K562 (cell line): ENCODE measurements around the gene PCDHGB1. TPM values are rescaled to one million over a fixed set of nuclear protein-coding genes. Genes with fewer than 3 reads are reported as not detected.
"Not testable (repeated sequence)": the region's sequence is repeated elsewhere in the genome, so short reads cannot be mapped to it uniquely, and the experiment has no call there.

Source experiments
- ATAC-seq: fragments of 200-7000 bp; cut with Tn5 transposase; 3 replicates; pipeline ENCODE4 v1.9.1; 2020; ENCODE audit warnings: moderate library complexity
- BruUV-seq: library from RNA; stranded (reverse); fragments of 400-500 nt; replicated peaks from 2 replicates; lab custom pipeline; 2021; lab: Mats Ljungman, UMichigan
- CTCF ChIA-PET: fragments of 300-600 bp; formaldehyde crosslinking; extraction: SDS; loops from one replicate; lab custom pipeline; 2021; ENCODE audit warnings: low intra/inter-chr PET ratio; lab: Yijun Ruan, JAX
- POLR2A ChIA-PET: fragments of 300-600, 350-650 bp; sonication (Branson Sonifier 250); formaldehyde crosslinking; extraction: SDS; loops from one replicate; lab custom pipeline; 2021; ENCODE audit warnings: antibody characterized with exemption, inconsistent platforms; lab: Yijun Ruan, JAX
- DNase-seq, 4 experiments: peaks; one replicate each; pipeline versions ENCODE4 v3.0.0 to v3.0.0-alpha.2; 2011 to 2018; ENCODE audit warnings: low spot score in 3 of 4, mixed read lengths in 3 of 4; ENCODE audit errors: extremely low read depth in 1 of 4
- FAIRE-seq: peaks from 2 replicates; lab custom pipeline; 2011; peaks lifted over from hg19 to GRCh38; lab: Jason Lieb, UNC
- H2AFZ ChIP-seq: 2 replicates; pipeline ENCODE4 v1.6.0; 2011; ENCODE audit warnings: low read depth, low read length, control low read depth, inconsistent platforms
- H3K27ac ChIP-seq: fragments of 200-600 bp; 3 replicates; pipeline ENCODE4 v1.8.0; 2011; ENCODE audit warnings: low read depth, mild to moderate bottlenecking, control low read depth, inconsistent platforms, low read length, moderate library complexity, mixed read lengths; ENCODE audit errors: extremely low read depth
- H3K27me3 ChIP-seq, 2 experiments: fragments of 300-600 bp in 1 of 2; 2 replicates in 1 of 2; 3 replicates in 1 of 2; pipeline versions ENCODE4 v1.6.0 to v1.8.0; 2011; ENCODE audit warnings: inconsistent platforms in 2 of 2, low read length in 2 of 2, mild to moderate bottlenecking in 1 of 2, mixed read lengths in 1 of 2, moderate library complexity in 1 of 2; ENCODE audit not compliant: control insufficient read depth in 2 of 2, insufficient read depth in 2 of 2
- H3K36me3 ChIP-seq: fragments of 300-600 bp; 3 replicates; pipeline ENCODE4 v1.8.0; 2011; ENCODE audit warnings: mild to moderate bottlenecking, low read length, inconsistent platforms; ENCODE audit not compliant: control insufficient read depth, insufficient read depth
- H3K4me1 ChIP-seq, 2 experiments: fragments of 200-600 bp in 1 of 2; replicated peaks in 1 of 2; 2 replicates in 1 of 2; 3 replicates in 1 of 2; pipeline versions ENCODE4 v1.5.1 to v1.8.0; 2011; ENCODE audit warnings: inconsistent platforms in 2 of 2, low read length in 2 of 2, mild to moderate bottlenecking in 1 of 2, mixed read lengths in 1 of 2, moderate library complexity in 1 of 2; ENCODE audit not compliant: control insufficient read depth in 2 of 2, insufficient read depth in 2 of 2
- H3K4me2 ChIP-seq: 2 replicates; pipeline ENCODE4 v1.6.1; 2011; ENCODE audit warnings: low read length, control low read depth, inconsistent platforms, mixed read lengths; ENCODE audit not compliant: insufficient read depth
- H3K4me3 ChIP-seq: fragments of 200-600 bp; sonication (generic), shearing (Covaris generic); 2 replicates; pipeline ENCODE4 v1.5.1; 2016; ENCODE audit warnings: control low read depth, inconsistent platforms
- H3K79me2 ChIP-seq: fragments of 200-600 bp; 3 replicates; pipeline ENCODE4 v1.8.0; 2011; ENCODE audit warnings: low read length, inconsistent platforms; ENCODE audit not compliant: control insufficient read depth, insufficient read depth
- H3K9ac ChIP-seq, 2 experiments: 2 replicates each; pipeline versions ENCODE4 v1.6.0 to v1.6.1; 2011; ENCODE audit warnings: low read depth in 2 of 2, low read length in 2 of 2, control low read depth in 1 of 2, inconsistent platforms in 1 of 2, mild to moderate bottlenecking in 1 of 2, mixed read lengths in 1 of 2; ENCODE audit not compliant: insufficient read depth in 1 of 2
- H3K9me1 ChIP-seq: one replicate; pipeline ENCODE4 v1.6.0; 2011; ENCODE audit warnings: inconsistent platforms, mild to moderate bottlenecking, low read length, moderate library complexity; ENCODE audit not compliant: control insufficient read depth, insufficient read depth
- H3K9me3 ChIP-seq: replicated peaks from 2 replicates; pipeline ENCODE4 v1.5.1; 2011; ENCODE audit warnings: low read depth, low read length, inconsistent platforms; ENCODE audit not compliant: control insufficient read depth, insufficient read depth
- H4K20me1 ChIP-seq: replicated peaks from 2 replicates; pipeline ENCODE4 v1.6.1; 2011; ENCODE audit warnings: low read length, inconsistent platforms, mixed read lengths; ENCODE audit not compliant: control insufficient read depth, insufficient read depth
- WGBS: fragments of 100-300 bp; shearing (Covaris generic); methylation state at CpG from one replicate; pipeline ENCODE4 v1.1.6; 2016; ENCODE audit warnings: low coverage, mixed read lengths; ENCODE audit not compliant: insufficient coverage; ENCODE audit errors: missing lambda C conversion rate; 5-methylcytosine and 5-hydroxymethylcytosine counted together
- in situ Hi-C: fragments of 300-500 bp; cut with MboI; formaldehyde crosslinking; loops from 4 replicates; pipeline ENCODE4 v1.15.0; 2018; ENCODE audit warnings: inconsistent platforms, mixed read lengths
- intact Hi-C: fragments of 100-400 bp; cut with micrococcal nuclease; formaldehyde crosslinking; loops from 2 replicates; pipeline ENCODE4 v1.14.2; 2022
- polyA plus RNA-seq, 8 experiments: library from polyadenylated mRNA; depleted of rRNA in 4 of 8; stranded (reverse) in 5 of 8; unstranded in 3 of 8; fragments of >200 nt; fragmentation: Nextera tagmentation in 2 of 8; fragmentation: Illumina TruSeq in 1 of 8; extraction: Ambion mirVana in 2 of 8; extraction: Trizol in 1 of 8; gene quantifications; 2 replicates each; pipeline versions ENCODE4 v1.2.1 to v1.2.3, GENCODE V29; 2011 to 2014; ENCODE audit warnings: inconsistent platforms in 1 of 8, missing spikeins in 1 of 8
- total RNA-seq, 7 experiments: library from RNA; depleted of rRNA in 6 of 7; stranded (reverse); fragments of >200 nt in 6 of 7; fragmentation: Illumina TruSeq in 2 of 7; extraction: Trizol in 2 of 7; gene quantifications; 2 replicates each; pipeline versions ENCODE4 v1.2.1 to v1.2.3, GENCODE V29; 2011 to 2021; ENCODE audit warnings: low replicate concordance in 1 of 7
- TF ChIP-seq, protein P1 (sequence below): sonication (generic); formaldehyde crosslinking; IDR thresholded peaks from 2 replicates; pipeline ENCODE4 v1.8.1; 2023; ENCODE audit warnings: mild to moderate bottlenecking, missing genetic modification reagents

The PCDHGB1 gene
- total and polyA plus RNA-seq, 9 of the 15 experiments (the other 6 are each of a cell fraction or from before 2014, with no cell fraction given), result 0.06 to 0.20 (median 0.07) TPM; not detected in 2

DNA sequence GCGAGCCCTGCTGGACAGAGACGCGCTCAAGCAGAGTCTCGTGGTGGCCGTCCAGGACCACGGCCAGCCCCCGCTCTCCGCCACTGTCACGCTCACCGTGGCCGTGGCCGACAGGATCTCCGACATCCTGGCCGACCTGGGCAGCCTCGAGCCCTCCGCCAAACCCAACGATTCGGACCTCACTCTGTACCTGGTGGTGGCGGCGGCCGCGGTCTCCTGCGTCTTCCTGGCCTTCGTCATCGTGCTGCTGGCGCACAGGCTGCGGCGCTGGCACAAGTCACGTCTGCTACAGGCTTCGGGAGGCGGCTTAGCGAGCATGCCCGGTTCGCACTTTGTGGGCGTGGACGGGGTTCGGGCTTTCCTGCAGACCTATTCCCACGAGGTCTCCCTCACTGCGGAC, 17.3 kb upstream of the PCDHGB1 start:
- H3K9me3 ChIP-seq, POLR2A ChIA-PET, in situ Hi-C loops, intact Hi-C loops, H3K4me2 ChIP-seq, CTCF ChIA-PET, H3K9me1 ChIP-seq, H3K36me3 ChIP-seq, H2AFZ ChIP-seq, DNase-seq, H3K27ac ChIP-seq, H3K9ac ChIP-seq, H3K27me3 ChIP-seq, FAIRE-seq, ATAC-seq, BruUV-seq, H3K4me1 ChIP-seq, H4K20me1 ChIP-seq, H3K4me3 ChIP-seq, H3K79me2 ChIP-seq: not testable (repeated sequence)
- TF ChIP-seq, protein P1, sequence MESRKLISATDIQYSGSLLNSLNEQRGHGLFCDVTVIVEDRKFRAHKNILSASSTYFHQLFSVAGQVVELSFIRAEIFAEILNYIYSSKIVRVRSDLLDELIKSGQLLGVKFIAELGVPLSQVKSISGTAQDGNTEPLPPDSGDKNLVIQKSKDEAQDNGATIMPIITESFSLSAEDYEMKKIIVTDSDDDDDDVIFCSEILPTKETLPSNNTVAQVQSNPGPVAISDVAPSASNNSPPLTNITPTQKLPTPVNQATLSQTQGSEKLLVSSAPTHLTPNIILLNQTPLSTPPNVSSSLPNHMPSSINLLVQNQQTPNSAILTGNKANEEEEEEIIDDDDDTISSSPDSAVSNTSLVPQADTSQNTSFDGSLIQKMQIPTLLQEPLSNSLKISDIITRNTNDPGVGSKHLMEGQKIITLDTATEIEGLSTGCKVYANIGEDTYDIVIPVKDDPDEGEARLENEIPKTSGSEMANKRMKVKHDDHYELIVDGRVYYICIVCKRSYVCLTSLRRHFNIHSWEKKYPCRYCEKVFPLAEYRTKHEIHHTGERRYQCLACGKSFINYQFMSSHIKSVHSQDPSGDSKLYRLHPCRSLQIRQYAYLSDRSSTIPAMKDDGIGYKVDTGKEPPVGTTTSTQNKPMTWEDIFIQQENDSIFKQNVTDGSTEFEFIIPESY, result 0 out of 2 replicates have a peak, but pooled peaks have one; percentile 27
- 68% methylated on average over 16 of the region's 39 CpGs for WGBS
